ENCODE measurements around the gene PAM. TPM values are rescaled to one million over a fixed set of nuclear protein-coding genes. Genes with fewer than 3 reads are reported as not detected.

Gene PAM
- total and polyA plus RNA-seq, 2 of the 13 experiments (the other 11 are each of a cell fraction or from before 2014, with no cell fraction given): 20.2 to 79.1 TPM

DNA sequence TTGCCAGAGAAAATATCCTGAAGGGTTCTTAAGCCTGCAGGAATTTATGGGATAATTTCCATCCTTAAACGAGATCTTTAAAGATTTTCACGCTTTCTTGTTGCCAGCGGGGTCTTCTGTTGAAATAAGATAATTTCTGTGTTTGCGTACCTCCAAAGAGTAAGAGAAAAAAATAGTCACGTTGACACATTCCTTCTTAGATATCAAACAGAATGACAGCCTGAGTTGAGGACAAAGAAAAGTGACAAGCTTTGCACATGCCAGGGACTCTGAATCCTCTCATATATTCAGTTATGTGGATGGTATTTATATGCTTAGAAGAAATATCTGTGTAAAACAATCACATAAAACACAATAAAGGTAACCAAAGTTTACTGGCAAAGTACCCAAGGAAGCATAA, 21.6 kb upstream of the PAM start:
- ChIA-PET POLR2A (no interaction called here), CTCF (ENCODE audit: low intra/inter-chr PET ratio, low total read pairs) (no interaction called here)
- no peak for DNase-seq (ENCODE audit: low spot score)
- BruUV-seq (replicated peaks): no TSS peak
- WGBS (ENCODE audit: low lambda C conversion rate): 0% methylated on average over 5 of the region's 5 CpGs
- no peak for FAIRE-seq
- no peak overlapping the region for H2AFZ ChIP-seq (ENCODE audit: low read length)
- intact Hi-C loops (cut with micrococcal nuclease; ENCODE audit: unreplicated experiment) (no loop called here), in situ Hi-C loops (cut with HindIII; ENCODE audit: extremely low pct_ligation_motif_present, low pct_unique_long_range_greater_than_20kb) (no loop called here)
- H3K9me3 ChIP-seq (ENCODE audit: low read length): no peaks in the 10 kb centered on the region
- H3K27ac ChIP-seq (ENCODE audit: extremely low read length, insufficient read depth, low read length): no peak overlapping the region
- no peak overlapping the region for H3K9ac ChIP-seq (ENCODE audit: insufficient read depth, low read depth, low read length)
- no peaks in the 10 kb centered on the region for H3K79me2 ChIP-seq (ENCODE audit: insufficient read depth, low read length)
- no peak overlapping the region for H3K4me3 ChIP-seq (replicated peaks in 1 of 3; ENCODE audit: insufficient read depth in 1 of 3, low read depth in 2 of 3, low read length in 3 of 3)
- TF ChIP-seq, protein P1, sequence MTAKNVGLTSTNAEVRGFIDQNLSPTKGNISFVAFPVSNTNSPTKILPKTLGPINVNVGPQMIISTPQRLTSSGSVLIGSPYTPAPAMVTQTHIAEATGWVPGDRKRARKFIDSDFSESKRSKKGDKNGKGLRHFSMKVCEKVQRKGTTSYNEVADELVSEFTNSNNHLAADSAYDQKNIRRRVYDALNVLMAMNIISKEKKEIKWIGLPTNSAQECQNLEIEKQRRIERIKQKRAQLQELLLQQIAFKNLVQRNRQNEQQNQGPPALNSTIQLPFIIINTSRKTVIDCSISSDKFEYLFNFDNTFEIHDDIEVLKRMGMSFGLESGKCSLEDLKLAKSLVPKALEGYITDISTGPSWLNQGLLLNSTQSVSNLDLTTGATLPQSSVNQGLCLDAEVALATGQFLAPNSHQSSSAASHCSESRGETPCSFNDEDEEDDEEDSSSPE (CRISPR knock-in tag; IDR thresholded peaks at IDR 0.05): no peak
- TF ChIP-seq KLF6 (CRISPR knock-in tag; IDR thresholded peaks at IDR 0.05) (no peak), KMT2A (CRISPR knock-in tag; IDR thresholded peaks at IDR 0.05) (no peak)
- TF ChIP-seq, protein P2, sequence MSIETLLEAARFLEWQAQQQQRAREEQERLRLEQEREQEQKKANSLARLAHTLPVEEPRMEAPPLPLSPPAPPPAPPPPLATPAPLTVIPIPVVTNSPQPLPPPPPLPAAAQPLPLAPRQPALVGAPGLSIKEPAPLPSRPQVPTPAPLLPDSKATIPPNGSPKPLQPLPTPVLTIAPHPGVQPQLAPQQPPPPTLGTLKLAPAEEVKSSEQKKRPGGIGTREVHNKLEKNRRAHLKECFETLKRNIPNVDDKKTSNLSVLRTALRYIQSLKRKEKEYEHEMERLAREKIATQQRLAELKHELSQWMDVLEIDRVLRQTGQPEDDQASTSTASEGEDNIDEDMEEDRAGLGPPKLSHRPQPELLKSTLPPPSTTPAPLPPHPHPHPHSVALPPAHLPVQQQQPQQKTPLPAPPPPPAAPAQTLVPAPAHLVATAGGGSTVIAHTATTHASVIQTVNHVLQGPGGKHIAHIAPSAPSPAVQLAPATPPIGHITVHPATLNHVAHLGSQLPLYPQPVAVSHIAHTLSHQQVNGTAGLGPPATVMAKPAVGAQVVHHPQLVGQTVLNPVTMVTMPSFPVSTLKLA (IDR thresholded peaks at IDR 0.05): no peak
- TF ChIP-seq, protein P3, sequence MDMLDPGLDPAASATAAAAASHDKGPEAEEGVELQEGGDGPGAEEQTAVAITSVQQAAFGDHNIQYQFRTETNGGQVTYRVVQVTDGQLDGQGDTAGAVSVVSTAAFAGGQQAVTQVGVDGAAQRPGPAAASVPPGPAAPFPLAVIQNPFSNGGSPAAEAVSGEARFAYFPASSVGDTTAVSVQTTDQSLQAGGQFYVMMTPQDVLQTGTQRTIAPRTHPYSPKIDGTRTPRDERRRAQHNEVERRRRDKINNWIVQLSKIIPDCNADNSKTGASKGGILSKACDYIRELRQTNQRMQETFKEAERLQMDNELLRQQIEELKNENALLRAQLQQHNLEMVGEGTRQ (IDR thresholded peaks at IDR 0.05; ENCODE audit: low read depth, low read length): no peak
- TF ChIP-seq, protein P3 (CRISPR knock-in tag; IDR thresholded peaks at IDR 0.05; ENCODE audit: borderline replicate concordance): no peak
- peaks cover 0 to 12% of the 10 kb centered on the region in 2 experiments; a peak in 2 of 5 replicates for H3K27me3 ChIP-seq (ENCODE audit: control insufficient read depth in 1 of 2, insufficient read depth in 2 of 2, low read length in 2 of 2)
- H3K4me2 ChIP-seq (ENCODE audit: low read depth, low read length): no peak overlapping the region
- no peak for ATAC-seq
- H3K4me1 ChIP-seq (ENCODE audit: insufficient read depth, low read length): no peaks in the 10 kb centered on the region
- no peaks in the 10 kb centered on the region for H4K20me1 ChIP-seq (ENCODE audit: insufficient read depth, low read length)
- no peaks in the 10 kb centered on the region for H3K36me3 ChIP-seq (replicated peaks in 1 of 2; ENCODE audit: control insufficient read depth in 1 of 2, insufficient read depth in 2 of 2, low read length in 2 of 2)
